GM19395 (cell line): ENCODE measurements around the gene ANKRD55.
A peak's percentile ranks its signal among the peaks of the same experiment; 100 is the strongest.
"Not testable (repeated sequence)": the region's sequence is repeated elsewhere in the genome, so short reads cannot be mapped to it uniquely, and the experiment has no call there.

ENCODE experiments used
- ATAC-seq: cut with Tn5 transposase; IDR thresholded peaks from one replicate; pipeline ENCODE4 v1.9.1; 2021; ENCODE audit warnings: mild to moderate bottlenecking, moderate library complexity; ENCODE audit not compliant: unreplicated experiment

ANKRD55 gene

GRCh38 chr5:56147659-56148230, 85.4 kb downstream of the ANKRD55 start:
- ATAC-seq, result no peak

- no peak for ATAC-seq
Measured at GRCh38 chr5:56147106-56147505, 86.0 kb downstream of the ANKRD55 start.

- ATAC-seq, result no peak
Measured at GRCh38 chr5:56146674-56147073, 86.5 kb downstream of the ANKRD55 start.

GRCh38 chr5:56145511-56145910, 87.6 kb downstream of the ANKRD55 start:
- no peak for ATAC-seq

GRCh38 chr5:56145106-56145505, 88.0 kb downstream of the ANKRD55 start:
- ATAC-seq, result no peak

GRCh38 chr5:56144211-56144610, 88.9 kb downstream of the ANKRD55 start:
- no peak for ATAC-seq

- no peak for ATAC-seq
Measured at GRCh38 chr5:56143373-56143714, 89.8 kb downstream of the ANKRD55 start.

GRCh38 chr5:56142614-56143372, 90.3 kb downstream of the ANKRD55 start:
- peak; percentile 89 for ATAC-seq

GRCh38 chr5:56142233-56142613, 90.9 kb downstream of the ANKRD55 start:
- no peak for ATAC-seq

- ATAC-seq, result no peak
Measured at GRCh38 chr5:56140073-56140472, 93.1 kb downstream of the ANKRD55 start.

- no peak for ATAC-seq
Measured at GRCh38 chr5:56130664-56131063, 102.5 kb downstream of the ANKRD55 start.

GRCh38 chr5:56129288-56129687, 103.8 kb downstream of the ANKRD55 start:
- peak; percentile 53 for ATAC-seq

- ATAC-seq, result no peak
Measured at GRCh38 chr5:56128113-56128512, 105.0 kb downstream of the ANKRD55 start.

- ATAC-seq, result no peak
Measured at GRCh38 chr5:56126487-56127179, 106.5 kb downstream of the ANKRD55 start.

- no peak for ATAC-seq
Measured at GRCh38 chr5:56123531-56124243, 109.4 kb downstream of the ANKRD55 start.

- ATAC-seq, result not testable (repeated sequence)
Measured at GRCh38 chr5:56122360-56122985, 110.7 kb downstream of the ANKRD55 start.

- no peak for ATAC-seq
Measured at GRCh38 chr5:56119050-56119449, 114.1 kb downstream of the ANKRD55 start.

- no peak for ATAC-seq
Measured at GRCh38 chr5:56116599-56117141, 116.5 kb downstream of the ANKRD55 start.

- no peak for ATAC-seq
Measured at GRCh38 chr5:56115589-56115988, 117.5 kb downstream of the ANKRD55 start.

- no peak for ATAC-seq
Measured at GRCh38 chr5:56112526-56113121, 120.5 kb downstream of the ANKRD55 start.
